Panc1 (cell line): ENCODE results near the gene ZNF418. TPM values are rescaled to one million over a fixed set of nuclear protein-coding genes. Genes with fewer than 3 reads are reported as not detected.

ENCODE experiments used
- ATAC-seq: fragments of 200-7000 bp; cut with Tn5 transposase; 2 replicates; pipeline ENCODE4 v1.9.1; 2020; ENCODE audit warnings: mild to moderate bottlenecking, moderate library complexity
- BruUV-seq: library from RNA; stranded (reverse); fragments of 400-500 nt; replicated peaks from 2 replicates; lab custom pipeline; 2021; lab: Mats Ljungman, UMichigan
- CTCF ChIA-PET: fragments of 300-600 bp; sonication (Branson Sonifier 250); formaldehyde crosslinking; loops from one replicate; lab custom pipeline; 2022; ENCODE audit warnings: antibody characterized with exemption; lab: Charles Lee
- POLR2A ChIA-PET: fragments of 300-600 bp; sonication (Branson Sonifier 250); formaldehyde crosslinking; loops from one replicate; lab custom pipeline; 2022; ENCODE audit warnings: antibody characterized with exemption; lab: Charles Lee
- DNase-seq: peaks from one replicate; pipeline ENCODE4 v3.0.0-alpha.2; 2010; ENCODE audit warnings: low read depth, low spot score
- H3K27ac ChIP-seq: 2 replicates; pipeline ENCODE4 v1.5.1; 2011; ENCODE audit warnings: mild to moderate bottlenecking, low read length, inconsistent platforms
- H3K27me3 ChIP-seq: fragments of 200-500 bp; sonication (Bioruptor generic); 2 replicates; pipeline ENCODE4 v1.6.0; 2014; ENCODE audit warnings: low read length, inconsistent platforms; ENCODE audit not compliant: control insufficient read depth, insufficient read depth
- H3K36me3 ChIP-seq: fragments of 200-500 bp; sonication (Bioruptor generic); 2 replicates; pipeline ENCODE4 v1.5.1; 2014; ENCODE audit warnings: inconsistent platforms, mild to moderate bottlenecking, low read length, moderate library complexity; ENCODE audit not compliant: control insufficient read depth, insufficient read depth
- H3K4me1 ChIP-seq: 2 replicates; pipeline ENCODE4 v1.5.1; 2011; ENCODE audit warnings: inconsistent platforms, mild to moderate bottlenecking, low read length, moderate library complexity; ENCODE audit not compliant: control insufficient read depth, insufficient read depth
- H3K4me3 ChIP-seq, 2 experiments: 2 replicates each; pipeline ENCODE4 v1.5.1; 2011 to 2012; ENCODE audit warnings: low read depth in 2 of 2, low read length in 2 of 2, mild to moderate bottlenecking in 2 of 2, inconsistent platforms in 1 of 2, moderate library complexity in 1 of 2
- H3K9me3 ChIP-seq: fragments of 200-500 bp; sonication (Bioruptor generic); 2 replicates; pipeline ENCODE4 v1.5.1; 2014; ENCODE audit warnings: low read depth, mild to moderate bottlenecking, inconsistent platforms, low read length, moderate library complexity; ENCODE audit not compliant: control insufficient read depth, insufficient read depth
- POLR2AphosphoS5 ChIP-seq: IDR thresholded peaks from 2 replicates; pipeline ENCODE4 v1.6.1; 2012; ENCODE audit warnings: mild to moderate bottlenecking, low read depth, low read length, moderate library complexity
- SIN3A ChIP-seq: IDR thresholded peaks from 2 replicates; pipeline ENCODE4 v1.6.1; 2012; ENCODE audit warnings: low read depth, mild to moderate bottlenecking, low read length, moderate library complexity, borderline replicate concordance; ENCODE audit not compliant: insufficient read depth
- TCF7L2 ChIP-seq: IDR thresholded peaks from 2 replicates; pipeline ENCODE4 v1.6.1; 2011; ENCODE audit warnings: mild to moderate bottlenecking, low read depth, low read length, inconsistent platforms
- in situ Hi-C: cut with HindIII; loops from 2 replicates; pipeline ENCODE4 v1.10.0; 2016; ENCODE audit warnings: low sequenced_read_pairs, low pct_unique_long_range_greater_than_20kb
- intact Hi-C: fragments of 100-400 bp; cut with micrococcal nuclease; formaldehyde crosslinking; loops from one replicate; pipeline ENCODE4 v1.10.0; 2022; ENCODE audit not compliant: unreplicated experiment
- total RNA-seq: library from RNA; stranded (reverse); gene quantifications from one replicate; pipeline ENCODE4 v1.2.1, GENCODE V29; 2021; ENCODE audit not compliant: unreplicated experiment
- TF ChIP-seq, protein P1 (sequence below): fragments of 450-650 bp; IDR thresholded peaks from 2 replicates; pipeline ENCODE4 v1.5.1; 2017; ENCODE audit warnings: mild to moderate bottlenecking
- TF ChIP-seq, protein P2 (sequence below), 2 experiments: IDR thresholded peaks; 2 replicates each; pipeline ENCODE4 v1.6.1; 2011 to 2012; ENCODE audit warnings: low read depth in 2 of 2, control low read depth in 1 of 2, low read length in 1 of 2, mild to moderate bottlenecking in 1 of 2, moderate library complexity in 1 of 2; ENCODE audit not compliant: insufficient read depth in 1 of 2

Gene ZNF418
- total RNA-seq, 1 experiment from 2014 or later = 5.1 TPM

DNA sequence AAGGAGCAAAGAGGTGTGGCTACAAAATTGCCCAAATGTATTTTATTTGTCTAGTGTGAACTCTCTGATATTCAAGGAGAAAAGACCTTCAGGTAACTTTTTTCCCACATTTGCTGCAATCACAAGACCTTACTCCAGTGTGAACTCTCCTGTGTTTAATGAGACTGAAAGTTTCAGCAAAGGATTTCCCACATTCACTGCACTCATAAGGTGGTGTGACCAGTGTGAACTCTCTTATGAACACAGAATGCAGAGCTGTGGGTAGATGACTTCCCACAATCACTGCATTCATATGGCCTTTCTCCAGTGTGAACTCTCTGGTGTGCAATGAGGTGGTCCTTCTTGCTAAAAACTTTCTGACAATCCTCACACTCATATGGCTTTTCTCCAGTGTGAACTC is 62.8 kb downstream of the ZNF418 start:
- no peak overlapping the region for H3K4me3 ChIP-seq
- no TSS peak for BruUV-seq
- no peaks in the 10 kb centered on the region for H3K27me3 ChIP-seq
- intact Hi-C loops (no loop called here), in situ Hi-C loops (no loop called here)
- no peaks in the 10 kb centered on the region for H3K4me1 ChIP-seq
- ChIA-PET POLR2A (no interaction called here), CTCF (no interaction called here)
- DNase-seq (no peak), ATAC-seq (no peak)
- H3K9me3 ChIP-seq = peaks cover 44% of the 10 kb centered on the region
- no peaks in the 10 kb centered on the region for H3K36me3 ChIP-seq
- TF ChIP-seq POLR2AphosphoS5 = no peak; the same call in 1 of the 2 replicates
- no peak for TF ChIP-seq SIN3A
- TF ChIP-seq, protein P1, sequence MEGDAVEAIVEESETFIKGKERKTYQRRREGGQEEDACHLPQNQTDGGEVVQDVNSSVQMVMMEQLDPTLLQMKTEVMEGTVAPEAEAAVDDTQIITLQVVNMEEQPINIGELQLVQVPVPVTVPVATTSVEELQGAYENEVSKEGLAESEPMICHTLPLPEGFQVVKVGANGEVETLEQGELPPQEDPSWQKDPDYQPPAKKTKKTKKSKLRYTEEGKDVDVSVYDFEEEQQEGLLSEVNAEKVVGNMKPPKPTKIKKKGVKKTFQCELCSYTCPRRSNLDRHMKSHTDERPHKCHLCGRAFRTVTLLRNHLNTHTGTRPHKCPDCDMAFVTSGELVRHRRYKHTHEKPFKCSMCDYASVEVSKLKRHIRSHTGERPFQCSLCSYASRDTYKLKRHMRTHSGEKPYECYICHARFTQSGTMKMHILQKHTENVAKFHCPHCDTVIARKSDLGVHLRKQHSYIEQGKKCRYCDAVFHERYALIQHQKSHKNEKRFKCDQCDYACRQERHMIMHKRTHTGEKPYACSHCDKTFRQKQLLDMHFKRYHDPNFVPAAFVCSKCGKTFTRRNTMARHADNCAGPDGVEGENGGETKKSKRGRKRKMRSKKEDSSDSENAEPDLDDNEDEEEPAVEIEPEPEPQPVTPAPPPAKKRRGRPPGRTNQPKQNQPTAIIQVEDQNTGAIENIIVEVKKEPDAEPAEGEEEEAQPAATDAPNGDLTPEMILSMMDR = no peak
- TF ChIP-seq, protein P2, sequence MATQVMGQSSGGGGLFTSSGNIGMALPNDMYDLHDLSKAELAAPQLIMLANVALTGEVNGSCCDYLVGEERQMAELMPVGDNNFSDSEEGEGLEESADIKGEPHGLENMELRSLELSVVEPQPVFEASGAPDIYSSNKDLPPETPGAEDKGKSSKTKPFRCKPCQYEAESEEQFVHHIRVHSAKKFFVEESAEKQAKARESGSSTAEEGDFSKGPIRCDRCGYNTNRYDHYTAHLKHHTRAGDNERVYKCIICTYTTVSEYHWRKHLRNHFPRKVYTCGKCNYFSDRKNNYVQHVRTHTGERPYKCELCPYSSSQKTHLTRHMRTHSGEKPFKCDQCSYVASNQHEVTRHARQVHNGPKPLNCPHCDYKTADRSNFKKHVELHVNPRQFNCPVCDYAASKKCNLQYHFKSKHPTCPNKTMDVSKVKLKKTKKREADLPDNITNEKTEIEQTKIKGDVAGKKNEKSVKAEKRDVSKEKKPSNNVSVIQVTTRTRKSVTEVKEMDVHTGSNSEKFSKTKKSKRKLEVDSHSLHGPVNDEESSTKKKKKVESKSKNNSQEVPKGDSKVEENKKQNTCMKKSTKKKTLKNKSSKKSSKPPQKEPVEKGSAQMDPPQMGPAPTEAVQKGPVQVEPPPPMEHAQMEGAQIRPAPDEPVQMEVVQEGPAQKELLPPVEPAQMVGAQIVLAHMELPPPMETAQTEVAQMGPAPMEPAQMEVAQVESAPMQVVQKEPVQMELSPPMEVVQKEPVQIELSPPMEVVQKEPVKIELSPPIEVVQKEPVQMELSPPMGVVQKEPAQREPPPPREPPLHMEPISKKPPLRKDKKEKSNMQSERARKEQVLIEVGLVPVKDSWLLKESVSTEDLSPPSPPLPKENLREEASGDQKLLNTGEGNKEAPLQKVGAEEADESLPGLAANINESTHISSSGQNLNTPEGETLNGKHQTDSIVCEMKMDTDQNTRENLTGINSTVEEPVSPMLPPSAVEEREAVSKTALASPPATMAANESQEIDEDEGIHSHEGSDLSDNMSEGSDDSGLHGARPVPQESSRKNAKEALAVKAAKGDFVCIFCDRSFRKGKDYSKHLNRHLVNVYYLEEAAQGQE (IDR thresholded peaks at IDR 0.05; ENCODE audit: insufficient read depth in 1 of 2, low read depth in 2 of 2, low read length in 1 of 2) = no peak
- no peak for TF ChIP-seq TCF7L2
- H3K27ac ChIP-seq = no peak overlapping the region

Other genes with a start within 250 kb of the ZNF418 start
- not detected for gene ZNF154, start 226.2 kb downstream of the ZNF418 start, total RNA-seq
- gene ZNF671, start 207.8 kb downstream of the ZNF418 start, total RNA-seq = not detected
- 19.5 TPM for gene ZNF776, start 188.6 kb downstream of the ZNF418 start, total RNA-seq
- 10.7 TPM for gene ZNF586, start 165.7 kb downstream of the ZNF418 start, total RNA-seq
- gene ZNF552, start 120.5 kb downstream of the ZNF418 start, total RNA-seq = 7.5 TPM
- gene ZNF587B, start 105.1 kb downstream of the ZNF418 start, total RNA-seq = 17.6 TPM
- 57.3 TPM for gene ZNF587, start 85.5 kb downstream of the ZNF418 start, total RNA-seq
- 4.8 TPM for gene ZNF814, start 46.4 kb downstream of the ZNF418 start, total RNA-seq
- gene ZNF417, start 18.8 kb downstream of the ZNF418 start, total RNA-seq = 22.8 TPM
- gene ZNF256, start 12.3 kb upstream of the ZNF418 start, total RNA-seq = 10.1 TPM
- gene C19orf18, start 39.1 kb upstream of the ZNF418 start, total RNA-seq = 0.98 TPM
- gene ZNF606, start 67.4 kb upstream of the ZNF418 start, total RNA-seq = 16.1 TPM
- not detected for gene ZSCAN1, start 98.6 kb upstream of the ZNF418 start, total RNA-seq
- gene ZNF135, start 123.9 kb upstream of the ZNF418 start, total RNA-seq = not detected
- gene ZSCAN18, start 162.8 kb upstream of the ZNF418 start, total RNA-seq = not detected
- gene ZNF329, start 215.4 kb upstream of the ZNF418 start, total RNA-seq = 12.2 TPM
- gene ZNF274, start 247.7 kb upstream of the ZNF418 start, total RNA-seq = 13.7 TPM